ENCODE results near the gene IL4I1.

- TF ChIP-seq POLR2AphosphoS5 (IDR thresholded peaks at IDR 0.05; ENCODE audit: low read depth, low read length) = no peak
- TF ChIP-seq POLR2A (IDR thresholded peaks at IDR 0.05; ENCODE audit: low read depth, low read length) = no peak
- TF ChIP-seq SPI1 (IDR thresholded peaks at IDR 0.05; ENCODE audit: low read depth, low read length) = no peak
Measured at GRCh38 chr19:49930483-49931011, 33.9 kb upstream of the IL4I1 start.
